SK-N-SH treated with all-trans-retinoic acid at 6 μM for 48 hours (cell line): ENCODE data around the gene UNC5B.

Source experiments
- BACH2 ChIP-seq: fragments of 250-450 bp; sonication (Bioruptor Pico); IDR thresholded peaks from 2 replicates; pipeline ENCODE4 v1.9.0; 2021; ENCODE audit warnings: mild to moderate bottlenecking, borderline replicate concordance
- TSHZ2 ChIP-seq: fragments of 250-450 bp; sonication (Bioruptor Pico); IDR thresholded peaks from 2 replicates; pipeline ENCODE4 v1.5.0; 2020; ENCODE audit warnings: mild to moderate bottlenecking, moderate library complexity
- ZNF8 ChIP-seq: fragments of 450-650 bp; formaldehyde crosslinking; IDR thresholded peaks from 2 replicates; pipeline ENCODE4 v1.5.0; 2020; ENCODE audit warnings: mild to moderate bottlenecking, moderate library complexity
- TF ChIP-seq, protein P1 (sequence below): fragments of 250-450 bp; sonication (Bioruptor Pico); IDR thresholded peaks from 2 replicates; pipeline ENCODE4 v1.8.0; 2021; ENCODE audit warnings: low read depth, mild to moderate bottlenecking, moderate library complexity, borderline replicate concordance

- TF ChIP-seq TSHZ2 (CRISPR knock-in tag) (no peak), ZNF8 (CRISPR knock-in tag) (no peak), BACH2 (CRISPR knock-in tag) (no peak)
- TF ChIP-seq, protein P1, sequence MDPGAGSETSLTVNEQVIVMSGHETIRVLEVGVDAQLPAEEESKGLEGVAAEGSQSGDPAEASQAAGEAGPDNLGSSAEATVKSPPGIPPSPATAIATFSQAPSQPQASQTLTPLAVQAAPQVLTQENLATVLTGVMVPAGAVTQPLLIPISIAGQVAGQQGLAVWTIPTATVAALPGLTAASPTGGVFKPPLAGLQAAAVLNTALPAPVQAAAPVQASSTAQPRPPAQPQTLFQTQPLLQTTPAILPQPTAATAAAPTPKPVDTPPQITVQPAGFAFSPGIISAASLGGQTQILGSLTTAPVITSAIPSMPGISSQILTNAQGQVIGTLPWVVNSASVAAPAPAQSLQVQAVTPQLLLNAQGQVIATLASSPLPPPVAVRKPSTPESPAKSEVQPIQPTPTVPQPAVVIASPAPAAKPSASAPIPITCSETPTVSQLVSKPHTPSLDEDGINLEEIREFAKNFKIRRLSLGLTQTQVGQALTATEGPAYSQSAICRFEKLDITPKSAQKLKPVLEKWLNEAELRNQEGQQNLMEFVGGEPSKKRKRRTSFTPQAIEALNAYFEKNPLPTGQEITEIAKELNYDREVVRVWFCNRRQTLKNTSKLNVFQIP (CRISPR knock-in tag): no peak
Measured at GRCh38 chr10:71292624-71293445, 80.5 kb downstream of the UNC5B start.
